Measurements from ENCODE around the gene ELL.

The ELL gene

DNA sequence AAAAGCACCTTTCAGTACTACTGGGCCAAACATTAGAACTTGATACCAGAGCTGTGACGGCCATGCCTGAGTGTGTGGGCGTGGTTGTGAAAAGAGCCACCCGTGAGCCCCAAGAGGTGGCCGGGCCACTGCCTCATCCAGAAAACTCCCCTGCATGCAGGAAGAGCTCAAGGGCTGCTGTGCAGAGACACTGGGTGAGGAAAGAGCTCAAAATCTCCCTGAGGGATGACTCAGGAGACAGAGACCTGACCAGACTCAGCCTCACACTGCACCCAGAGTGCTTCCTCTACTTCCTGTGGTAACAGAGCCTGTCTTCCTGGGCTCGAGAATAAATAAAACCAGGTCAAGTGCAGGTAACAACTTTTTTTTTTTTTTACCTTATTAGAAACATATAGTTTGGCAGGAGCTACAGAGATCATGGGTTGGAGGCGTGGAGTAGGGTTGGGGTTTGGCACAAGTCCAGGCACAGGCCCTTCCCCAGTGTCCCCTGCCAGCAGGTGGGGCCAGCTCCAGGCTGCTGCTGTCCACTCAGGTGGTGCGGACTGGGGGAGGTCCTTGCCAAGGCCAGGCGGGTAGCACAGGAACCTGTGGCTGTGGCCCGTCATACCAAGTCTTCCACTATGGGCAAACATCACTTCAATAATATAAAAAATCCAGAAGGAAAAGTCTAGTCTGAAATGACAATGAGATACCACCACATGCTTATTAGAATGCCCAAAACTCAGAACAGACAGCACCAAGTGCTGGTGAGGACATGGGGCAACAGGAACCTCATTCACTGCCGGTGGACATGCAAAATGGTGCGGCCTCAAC is 25.5 kb downstream of the ELL start:
- H3K4me1 ChIP-seq (ENCODE audit: control insufficient read depth, insufficient read depth, low read length), result peaks cover 14% of the 10 kb centered on the region; the same call in 1 of the 2 replicates
- no peaks in the 10 kb centered on the region for H3K36me3 ChIP-seq (ENCODE audit: control insufficient read depth, insufficient read depth, low read length)
- no peak overlapping the region for H3K4me3 ChIP-seq (ENCODE audit: low read depth, low read length)
- no peak overlapping the region for H3K9ac ChIP-seq (ENCODE audit: low read length)
- H3K27me3 ChIP-seq (ENCODE audit: control insufficient read depth, insufficient read depth, low read length), result no peaks in the 10 kb centered on the region
- H3K27ac ChIP-seq (ENCODE audit: low read depth, low read length), result no peak overlapping the region
- no peaks in the 10 kb centered on the region for H3K9me3 ChIP-seq (ENCODE audit: control insufficient read depth, insufficient read depth, low read depth, low read length)

- Histone ChIP-seq H3K9me3 (ENCODE audit: control insufficient read depth, insufficient read depth, low read depth, low read length) (no peaks in the 10 kb centered on the region), H3K4me1 (ENCODE audit: control insufficient read depth, insufficient read depth, low read length) (peaks cover 14% of the 10 kb centered on the region; the same call in 1 of the 2 replicates), H3K36me3 (ENCODE audit: control insufficient read depth, insufficient read depth, low read length) (no peaks in the 10 kb centered on the region), H3K9ac (ENCODE audit: low read length) (no peak overlapping the region), H3K27ac (ENCODE audit: low read depth, low read length) (no peak overlapping the region), H3K4me3 (ENCODE audit: low read depth, low read length) (no peak overlapping the region), H3K27me3 (ENCODE audit: control insufficient read depth, insufficient read depth, low read length) (no peaks in the 10 kb centered on the region)
These were observed 26.5 kb downstream of the ELL start for GRCh38 chr19:18495204-18495911.

DNA sequence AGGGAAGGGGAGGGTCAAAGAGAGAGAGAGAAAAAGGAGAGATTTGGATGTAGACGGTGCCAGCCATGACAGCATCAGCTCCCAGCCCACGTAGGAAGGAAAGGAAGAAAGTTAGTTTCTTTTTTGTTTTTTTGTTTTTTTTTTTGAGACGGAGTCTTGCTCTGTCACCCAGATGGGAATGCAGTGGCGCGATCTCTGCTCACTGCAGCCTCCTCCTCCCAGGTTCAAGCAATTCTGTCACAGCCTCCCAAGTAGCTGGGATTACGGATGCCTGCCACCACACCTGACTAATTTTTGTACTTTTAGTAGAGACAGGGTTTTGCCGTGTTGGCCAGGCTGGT is 27.6 kb downstream of the ELL start:
- H3K4me1 ChIP-seq (ENCODE audit: control insufficient read depth, insufficient read depth, low read length), result peaks cover 14% of the 10 kb centered on the region; the same call in 1 of the 2 replicates
- H3K4me3 ChIP-seq (ENCODE audit: low read depth, low read length), result no peak overlapping the region
- no peak overlapping the region for H3K27ac ChIP-seq (ENCODE audit: low read depth, low read length)
- H3K27me3 ChIP-seq (ENCODE audit: control insufficient read depth, insufficient read depth, low read length), result no peaks in the 10 kb centered on the region
- H3K36me3 ChIP-seq (ENCODE audit: control insufficient read depth, insufficient read depth, low read length), result no peaks in the 10 kb centered on the region
- no peak overlapping the region for H3K9ac ChIP-seq (ENCODE audit: low read length)
- H3K9me3 ChIP-seq (ENCODE audit: control insufficient read depth, insufficient read depth, low read depth, low read length), result no peaks in the 10 kb centered on the region

DNA sequence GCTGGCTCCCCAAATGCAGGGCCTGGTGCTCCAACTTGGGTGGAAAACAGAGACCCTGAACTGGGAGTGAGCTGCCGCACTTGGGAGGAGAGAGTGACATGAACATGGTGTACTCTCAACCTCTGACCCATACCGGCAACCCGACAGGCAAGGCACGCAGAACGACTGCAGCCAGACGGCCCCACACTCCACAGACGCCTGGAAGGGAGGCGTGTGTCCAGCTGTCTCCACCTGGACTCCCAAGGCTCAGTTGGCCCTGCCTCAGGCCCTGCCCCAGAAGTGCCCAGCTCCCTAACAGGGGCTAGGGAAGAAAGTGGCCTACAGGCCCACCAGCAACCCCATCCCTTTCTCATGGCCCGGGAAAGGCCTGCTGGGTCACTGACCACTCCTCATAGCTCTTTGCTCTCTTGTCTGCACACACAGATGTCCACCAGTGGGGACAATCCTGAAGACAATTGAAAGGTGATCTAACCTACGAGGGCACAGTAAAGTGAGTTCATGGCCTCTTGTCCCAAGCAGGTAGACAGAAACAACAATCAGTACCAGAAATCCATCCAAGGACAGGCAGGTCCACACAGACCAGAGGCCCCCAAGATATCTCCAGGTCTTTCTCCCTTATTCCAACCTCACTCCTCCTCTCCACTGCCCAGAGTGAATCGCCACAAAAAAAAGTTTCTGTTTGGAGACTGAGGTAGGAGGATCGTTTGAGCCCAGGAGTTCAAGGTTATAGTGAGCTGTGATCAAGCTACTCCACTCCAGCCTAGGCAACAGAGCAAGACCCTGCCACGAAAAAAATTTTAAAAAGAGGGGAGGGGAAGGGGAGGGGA is 28.2 kb downstream of the ELL start:
- no peak overlapping the region for H3K9ac ChIP-seq (ENCODE audit: low read length)
- H3K4me3 ChIP-seq (ENCODE audit: low read depth, low read length), result no peak overlapping the region
- H3K4me1 ChIP-seq (ENCODE audit: control insufficient read depth, insufficient read depth, low read length), result peaks cover 18% of the 10 kb centered on the region; the same call in 1 of the 2 replicates
- no peak overlapping the region for H3K27ac ChIP-seq (ENCODE audit: low read depth, low read length)
- H3K9me3 ChIP-seq (ENCODE audit: control insufficient read depth, insufficient read depth, low read depth, low read length), result no peaks in the 10 kb centered on the region
- H3K36me3 ChIP-seq (ENCODE audit: control insufficient read depth, insufficient read depth, low read length), result no peaks in the 10 kb centered on the region
- no peaks in the 10 kb centered on the region for H3K27me3 ChIP-seq (ENCODE audit: control insufficient read depth, insufficient read depth, low read length)

DNA sequence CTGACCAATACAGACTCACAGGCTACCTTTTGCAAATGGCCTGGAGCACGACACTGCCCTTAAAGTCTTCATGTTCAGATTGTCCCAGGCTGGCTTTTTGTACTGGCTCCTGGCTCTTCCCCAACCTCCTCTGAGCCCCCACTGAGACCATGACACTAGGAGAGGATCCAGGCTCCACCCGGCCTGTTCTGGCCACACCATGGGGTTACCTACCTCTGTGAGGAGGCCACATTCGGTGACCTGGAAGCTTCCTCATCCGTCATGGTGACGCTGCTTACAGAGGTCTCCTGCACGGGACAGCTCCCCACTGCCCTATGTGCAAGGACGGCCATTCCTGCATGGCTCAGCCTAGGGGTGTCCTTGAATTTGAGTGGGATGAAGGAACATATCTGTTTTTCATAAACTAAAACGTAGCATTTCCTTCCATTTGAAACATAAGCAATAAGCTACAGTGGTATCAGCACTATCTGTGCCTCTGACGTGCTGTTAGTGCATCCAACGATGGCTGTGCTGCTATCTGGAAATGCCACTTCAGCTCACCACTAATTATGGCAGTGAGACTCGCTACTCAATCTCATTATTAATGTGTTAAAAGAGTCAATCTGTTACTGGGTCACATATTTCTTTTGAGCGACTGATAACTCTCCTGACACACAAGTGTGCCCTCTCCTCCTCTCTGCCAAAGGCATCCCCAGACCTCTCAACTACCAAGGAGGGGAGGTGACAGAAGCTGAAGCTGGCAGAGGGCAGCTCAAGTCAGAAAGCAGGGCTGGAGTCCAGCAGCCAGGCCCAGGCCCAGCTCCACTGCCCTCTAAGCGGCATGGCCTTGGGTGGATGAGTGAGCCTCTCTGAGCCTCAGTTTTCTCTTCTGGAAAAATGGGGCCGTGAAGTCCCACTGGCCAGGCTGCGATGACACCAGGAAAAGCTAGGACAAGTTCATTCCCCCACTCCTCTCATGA is 29.6 kb downstream of the ELL start:
- peaks cover 18% of the 10 kb centered on the region; the same call in 1 of the 2 replicates for H3K4me1 ChIP-seq (ENCODE audit: control insufficient read depth, insufficient read depth, low read length)
- no peaks in the 10 kb centered on the region for H3K9me3 ChIP-seq (ENCODE audit: control insufficient read depth, insufficient read depth, low read depth, low read length)
- H3K36me3 ChIP-seq (ENCODE audit: control insufficient read depth, insufficient read depth, low read length), result no peaks in the 10 kb centered on the region
- no peak overlapping the region for H3K27ac ChIP-seq (ENCODE audit: low read depth, low read length)
- no peaks in the 10 kb centered on the region for H3K27me3 ChIP-seq (ENCODE audit: control insufficient read depth, insufficient read depth, low read length)
- H3K9ac ChIP-seq (ENCODE audit: low read length), result no peak overlapping the region
- no peak overlapping the region for H3K4me3 ChIP-seq (ENCODE audit: low read depth, low read length)

DNA sequence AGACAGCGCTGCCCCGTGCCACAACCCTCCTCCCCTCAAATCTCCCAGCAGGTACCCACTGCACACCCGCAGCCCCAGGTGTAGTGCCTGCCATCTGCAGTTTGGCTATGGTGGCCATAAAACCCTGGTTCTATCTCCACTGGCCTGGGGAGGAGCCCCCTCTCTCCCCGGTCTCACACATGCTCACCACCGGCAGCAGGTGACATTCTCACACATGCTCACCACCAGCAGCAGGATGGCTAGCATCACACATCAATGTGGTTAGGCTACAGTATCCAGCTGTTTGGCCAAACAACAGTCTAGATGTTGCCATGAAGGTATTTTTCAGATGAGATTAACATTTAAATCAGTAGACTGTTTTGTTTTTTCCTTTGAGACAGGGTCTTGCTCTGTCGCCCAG is 31.1 kb downstream of the ELL start:
- no peaks in the 10 kb centered on the region for H3K36me3 ChIP-seq (ENCODE audit: control insufficient read depth, insufficient read depth, low read length)
- H3K9me3 ChIP-seq (ENCODE audit: control insufficient read depth, insufficient read depth, low read depth, low read length), result no peaks in the 10 kb centered on the region
- no peak overlapping the region for H3K9ac ChIP-seq (ENCODE audit: low read length)
- no peak overlapping the region for H3K4me3 ChIP-seq (ENCODE audit: low read depth, low read length)
- H3K4me1 ChIP-seq (ENCODE audit: control insufficient read depth, insufficient read depth, low read length), result peaks cover 21% of the 10 kb centered on the region
- no peaks in the 10 kb centered on the region for H3K27me3 ChIP-seq (ENCODE audit: control insufficient read depth, insufficient read depth, low read length)
- no peak overlapping the region for H3K27ac ChIP-seq (ENCODE audit: low read depth, low read length)

- Histone ChIP-seq H3K4me3 (ENCODE audit: low read depth, low read length) (no peak overlapping the region), H3K9me3 (ENCODE audit: control insufficient read depth, insufficient read depth, low read depth, low read length) (no peaks in the 10 kb centered on the region), H3K9ac (ENCODE audit: low read length) (no peak overlapping the region), H3K27me3 (ENCODE audit: control insufficient read depth, insufficient read depth, low read length) (no peaks in the 10 kb centered on the region), H3K27ac (ENCODE audit: low read depth, low read length) (no peak overlapping the region), H3K4me1 (ENCODE audit: control insufficient read depth, insufficient read depth, low read length) (peaks cover 19% of the 10 kb centered on the region), H3K36me3 (ENCODE audit: control insufficient read depth, insufficient read depth, low read length) (no peaks in the 10 kb centered on the region)
These were observed 32.2 kb downstream of the ELL start for GRCh38 chr19:18489627-18490184.

GRCh38 chr19:18488838-18489626 is 32.8 kb downstream of the ELL start:
- no peak overlapping the region for H3K27ac ChIP-seq (ENCODE audit: low read depth, low read length)
- peaks cover 19% of the 10 kb centered on the region for H3K4me1 ChIP-seq (ENCODE audit: control insufficient read depth, insufficient read depth, low read length)
- no peak overlapping the region for H3K4me3 ChIP-seq (ENCODE audit: low read depth, low read length)
- H3K36me3 ChIP-seq (ENCODE audit: control insufficient read depth, insufficient read depth, low read length), result no peaks in the 10 kb centered on the region
- no peak overlapping the region for H3K9ac ChIP-seq (ENCODE audit: low read length)
- H3K9me3 ChIP-seq (ENCODE audit: control insufficient read depth, insufficient read depth, low read depth, low read length), result no peaks in the 10 kb centered on the region
- H3K27me3 ChIP-seq (ENCODE audit: control insufficient read depth, insufficient read depth, low read length), result no peaks in the 10 kb centered on the region

GRCh38 chr19:18488403-18488723 is 33.5 kb downstream of the ELL start:
- H3K9ac ChIP-seq (ENCODE audit: low read length), result no peak overlapping the region
- no peaks in the 10 kb centered on the region for H3K27me3 ChIP-seq (ENCODE audit: control insufficient read depth, insufficient read depth, low read length)
- peaks cover 19% of the 10 kb centered on the region for H3K4me1 ChIP-seq (ENCODE audit: control insufficient read depth, insufficient read depth, low read length)
- no peak overlapping the region for H3K27ac ChIP-seq (ENCODE audit: low read depth, low read length)
- no peaks in the 10 kb centered on the region for H3K36me3 ChIP-seq (ENCODE audit: control insufficient read depth, insufficient read depth, low read length)
- no peak overlapping the region for H3K4me3 ChIP-seq (ENCODE audit: low read depth, low read length)
- H3K9me3 ChIP-seq (ENCODE audit: control insufficient read depth, insufficient read depth, low read depth, low read length), result no peaks in the 10 kb centered on the region
